Psoas muscle (tissue), 8 donors: ENCODE measurements around the gene TRAPPC1. TPM values are rescaled to one million over a fixed set of nuclear protein-coding genes. Genes with fewer than 3 reads are reported as not detected.

Source experiments
- ATAC-seq, 4 donors: fragments of 200-7000 bp; cut with Tn5 transposase; one replicate each; pipeline ENCODE4 v1.9.1; 2020; ENCODE audit warnings: moderate library complexity in 3 of 4, mild to moderate bottlenecking in 2 of 4
- DNase-seq, 2 donors: peaks; one replicate each; pipeline ENCODE4 v3.0.0-alpha.2; 2020
- H3K27ac ChIP-seq: fragments of 200-600 bp; one replicate; pipeline ENCODE4 v1.8.0; 2022
- H3K27me3 ChIP-seq, 3 donors: fragments of 200-600 bp in 1 of 3; one replicate each; pipeline versions ENCODE4 v1.6.1 to v1.8.0; 2013 to 2022; ENCODE audit warnings: low read length in 2 of 3, mild to moderate bottlenecking in 2 of 3, moderate library complexity in 1 of 3; ENCODE audit not compliant: insufficient read depth in 3 of 3
- H3K36me3 ChIP-seq, 2 donors: fragments of 200-600 bp in 1 of 2; one replicate each; pipeline versions ENCODE4 v1.6.1 to v1.8.0; 2013 to 2022; ENCODE audit warnings: low read depth in 1 of 2, mild to moderate bottlenecking in 1 of 2, moderate library complexity in 1 of 2; ENCODE audit not compliant: insufficient read depth in 1 of 2
- H3K4me1 ChIP-seq: fragments of 200-600 bp; one replicate; pipeline ENCODE4 v1.8.0; 2022
- H3K4me3 ChIP-seq: fragments of 200-600 bp; one replicate; pipeline ENCODE4 v1.8.0; 2022; ENCODE audit warnings: mild to moderate bottlenecking
- H3K9me3 ChIP-seq: fragments of 200-600 bp; one replicate; pipeline ENCODE4 v1.8.0; 2022
- CTCF ChIP-seq: fragments of 200-600 bp; IDR thresholded peaks from one replicate; pipeline ENCODE4 v1.8.0; 2022; ENCODE audit warnings: antibody characterized with exemption
- WGBS, 3 donors: extraction: QIAGEN DNeasy Blood & Tissue Kit; methylation state at CpG; one replicate each; pipeline versions ENCODE4 v1.1.6 to v1.1.7; 2013; 5-methylcytosine and 5-hydroxymethylcytosine counted together
- intact Hi-C, 2 donors: fragments of 100-400 bp; cut with DNase I; formaldehyde crosslinking; loops; one replicate each; pipeline versions ENCODE4 v1.11.0 to v1.14.2; 2022
- long read RNA-seq, 2 donors: library from polyadenylated mRNA; unstranded; transcript quantifications; one replicate each; pipeline ENCODE4 v2.0.0, GENCODE V29; 2021
- polyA plus RNA-seq, 3 donors: library from polyadenylated mRNA; stranded (reverse); fragments of 200-250 nt; gene quantifications; one replicate each; pipeline ENCODE4 v1.2.3, GENCODE V29; 2013
- total RNA-seq, 4 donors: library from RNA; stranded (reverse); fragmentation: NEBNext Ultra II Directional in 2 of 4; extraction: Animal tissue kit (Norgen Biotek cat#: 25700) in 2 of 4; gene quantifications; one replicate each; pipeline versions ENCODE4 v1.2.1 to v1.2.4, GENCODE V29; 2021 to 2023
- donor health status: healthy with polysubstance abuse.
- donor health status: DM: no; HTN: no; CAD: no; lungs with moderate emphysema.
- donor health status: Bipolar disorder and iron deficiency.
- donor health status: healthy.
- donor health status: DM: yes; HTN: yes; CAD: no.
- donor health status: DM: no; HTN: no; CAD: no.
- donor health status: DM: no; HTN: no; CAD: no.
- donor health status: DM: yes; HTN: yes; CAD: no.

TRAPPC1 gene
- 10 to 100 TPM; 47.7 to 84.9 (median 75.0) TPM for total RNA-seq
- polyA plus RNA-seq, result 10 to 100 TPM; 64.0 to 78.4 (median 76.1) TPM
- long read RNA-seq, donor 1, transcript TRAPPC1-201 (4 exons, 811 nt), result major isoform, 6 of 7 reads
- long read RNA-seq, donor 1, partial matches to known transcripts, result 0 of 7 reads
- long read RNA-seq, donor 1, other reads (novel, unspliced or antisense), result 0 of 7 reads
- long read RNA-seq, donor 2, transcript TRAPPC1-201 (4 exons, 811 nt), result major isoform, 13 of 16 reads
- long read RNA-seq, donor 2, partial matches to known transcripts, result 1 of 16 reads
- long read RNA-seq, donor 2, other reads (novel, unspliced or antisense), result 0 of 16 reads

- DNase-seq (peak; percentile 99 to 100), ATAC-seq (peak; percentile 99 to 100 (median 99))
- Histone ChIP-seq H3K27ac (peak within 1 kb of the TSS; percentile 79), H3K27me3 (no peaks in the 10 kb centered on the region), H3K36me3 (peaks cover 0 to 25% of the 10 kb centered on the region in 2 donors), H3K4me3 (peak within 1 kb of the TSS; percentile 72), H3K9me3 (no peaks in the 10 kb centered on the region), H3K4me1 (peaks cover 15% of the 10 kb centered on the region)
- intact Hi-C loops, result no loop called here
- no peak for TF ChIP-seq CTCF
- WGBS, 3 donors, result 0% methylated on average over 55 of the region's 55 CpGs
These were observed at the start of gene TRAPPC1, which contains the start of gene CNTROB for GRCh38 chr17:7931709-7932482. TRAPPC1 (minus strand) TSS chr17:7931946; CDS start chr17:7931829, 117 bp downstream. CNTROB (plus strand) TSS chr17:7932206; CDS start chr17:7933080, 874 bp downstream.

GRCh38 chr17:7977805-7978204 lies 46.1 kb upstream of the TRAPPC1 start:
- 87 to 92% (median 89%) methylated on average over 5 of the region's 5 CpGs for WGBS, 3 donors
- DNase-seq (no peak), ATAC-seq (no peak)
- peaks cover 0 to 3% (median 0%) of the 10 kb centered on the region in 3 donors for H3K27me3 ChIP-seq
- no peaks in the 10 kb centered on the region for H3K36me3 ChIP-seq
- H3K9me3 ChIP-seq, result peaks cover 11% of the 10 kb centered on the region
- peaks cover 3% of the 10 kb centered on the region for H3K4me1 ChIP-seq
- H3K27ac ChIP-seq, result no peak overlapping the region
- intact Hi-C loops, result no loop called here
- no peak overlapping the region for H3K4me3 ChIP-seq
- no peak for TF ChIP-seq CTCF

- Histone ChIP-seq H3K36me3 (no peaks in the 10 kb centered on the region), H3K27me3 (peaks cover 0 to 3% (median 0%) of the 10 kb centered on the region in 3 donors), H3K4me1 (peaks cover 6% of the 10 kb centered on the region), H3K9me3 (peaks cover 11% of the 10 kb centered on the region), H3K27ac (no peak overlapping the region), H3K4me3 (no peak overlapping the region)
- WGBS, 3 donors, result 90 to 91% (median 91%) methylated on average over 4 of the region's 4 CpGs
- ATAC-seq, result no peak
- TF ChIP-seq CTCF, result no peak
- no peak for DNase-seq
- intact Hi-C loops, result no loop called here
These were observed 45.3 kb upstream of the TRAPPC1 start for GRCh38 chr17:7977039-7977438.

GRCh38 chr17:7974638-7975131 lies 42.9 kb upstream of the TRAPPC1 start:
- no peak for TF ChIP-seq CTCF
- no peaks in the 10 kb centered on the region for H3K27me3 ChIP-seq
- no peak overlapping the region for H3K4me3 ChIP-seq
- no peak for DNase-seq
- peaks cover 11% of the 10 kb centered on the region for H3K4me1 ChIP-seq
- no peak overlapping the region for H3K27ac ChIP-seq
- no peak for ATAC-seq
- intact Hi-C loops, result no loop called here
- no peaks in the 10 kb centered on the region for H3K36me3 ChIP-seq
- H3K9me3 ChIP-seq, result peaks cover 11% of the 10 kb centered on the region
